Aorta (tissue), 5 donors: ENCODE data around the gene ITIH1. TPM values are rescaled to one million over a fixed set of nuclear protein-coding genes. Genes with fewer than 3 reads are reported as not detected.
A peak's percentile ranks its signal among the peaks of the same experiment; 100 is the strongest.

Experiments used
- ATAC-seq: fragments of 200-7000 bp; cut with Tn5 transposase; one replicate; pipeline ENCODE4 v1.9.1; 2022; ENCODE audit warnings: moderate library complexity; ENCODE audit not compliant: low FRiP score
- DNase-seq, 2 donors: peaks; one replicate each; pipeline ENCODE4 v3.0.0-alpha.2; 2020
- H3K27ac ChIP-seq, 2 donors: one replicate each; pipeline ENCODE4 v1.5.1; 2013; ENCODE audit warnings: low read length in 2 of 2, mild to moderate bottlenecking in 2 of 2, moderate library complexity in 2 of 2, control low read depth in 1 of 2, inconsistent platforms in 1 of 2, low read depth in 1 of 2
- H3K27me3 ChIP-seq, 2 donors: one replicate each; pipeline ENCODE4 v1.6.1; 2013; ENCODE audit warnings: control low read depth in 1 of 2, low read length in 1 of 2, mild to moderate bottlenecking in 1 of 2, moderate library complexity in 1 of 2; ENCODE audit not compliant: insufficient read depth in 2 of 2, control insufficient read depth in 1 of 2
- H3K36me3 ChIP-seq, 2 donors: one replicate each; pipeline ENCODE4 v1.6.1; 2013; ENCODE audit warnings: control low read depth in 1 of 2, low read length in 1 of 2, mild to moderate bottlenecking in 1 of 2; ENCODE audit not compliant: insufficient read depth in 2 of 2, control insufficient read depth in 1 of 2
- H3K4me1 ChIP-seq, 2 donors: one replicate each; pipeline ENCODE4 v1.6.1; 2013; ENCODE audit warnings: low read length in 2 of 2, control low read depth in 1 of 2, mild to moderate bottlenecking in 1 of 2, moderate library complexity in 1 of 2; ENCODE audit not compliant: insufficient read depth in 2 of 2, control insufficient read depth in 1 of 2
- H3K4me3 ChIP-seq, 2 donors: one replicate each; pipeline ENCODE4 v1.5.1; 2013; ENCODE audit warnings: low read length in 2 of 2, control low read depth in 1 of 2, mild to moderate bottlenecking in 1 of 2
- H3K9me3 ChIP-seq: one replicate; pipeline ENCODE4 v1.6.1; 2013; ENCODE audit warnings: mild to moderate bottlenecking, low read length; ENCODE audit not compliant: control insufficient read depth
- WGBS, 2 donors: extraction: QIAGEN DNeasy Blood & Tissue Kit; methylation state at CpG; one replicate each; pipeline ENCODE4 v1.1.7; 2013; 5-methylcytosine and 5-hydroxymethylcytosine counted together
- intact Hi-C, 2 donors: fragments of 100-400 bp; cut with DNase I; formaldehyde crosslinking; loops; one replicate each; pipeline versions ENCODE4 v1.14.2 to v1.15.0; 2022
- polyA plus RNA-seq, 2 donors: library from polyadenylated mRNA; stranded (reverse); fragments of 200-250 nt; gene quantifications; one replicate each; pipeline ENCODE4 v1.2.3, GENCODE V29; 2013
- total RNA-seq, 2 donors: library from RNA; stranded (reverse); fragmentation: NEBNext Ultra II Directional; extraction: Animal tissue kit (Norgen Biotek cat#: 25700); gene quantifications; one replicate each; pipeline ENCODE4 v1.2.1, GENCODE V29; 2021
- donor health status: healthy with polysubstance abuse.
- donor health status: Bipolar disorder and iron deficiency.
- donor health status: DM: no; HTN: no; CAD: no.
- donor health status: DM: no; HTN: no; CAD: no.
- donor health status: DM: yes; HTN: yes; CAD: no.

ITIH1 gene
- total and polyA plus RNA-seq, 4 donors = 0.50 TPM; not detected in 3

DNA sequence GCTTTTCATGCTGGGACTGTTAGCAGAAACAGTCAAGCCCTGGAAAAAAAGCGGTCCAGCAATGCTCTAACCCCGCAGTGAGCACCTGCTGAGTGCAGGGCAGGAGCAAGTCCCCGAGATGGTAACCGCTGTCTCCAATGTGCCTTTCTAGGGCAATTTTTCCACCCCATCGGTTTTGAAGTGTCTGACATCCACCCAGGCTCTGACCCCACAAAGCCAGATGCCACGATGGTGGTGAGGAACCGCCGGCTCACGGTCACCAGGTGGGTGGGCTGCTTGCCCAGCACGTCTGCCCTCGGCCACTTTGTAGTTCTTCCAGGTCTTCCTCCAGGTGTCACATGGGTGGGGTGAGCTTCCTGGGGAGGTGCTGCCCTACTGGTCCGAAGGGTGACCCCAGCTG lies 14.0 kb downstream of the ITIH1 start:
- Histone ChIP-seq H3K27ac (no peak overlapping the region), H3K4me3 (no peak overlapping the region), H3K27me3 (no peaks in the 10 kb centered on the region), H3K36me3 (no peaks in the 10 kb centered on the region), H3K9me3 (no peaks in the 10 kb centered on the region), H3K4me1 (no peaks in the 10 kb centered on the region)
- WGBS, 2 donors = 89 to 93% methylated on average over 12 of the region's 12 CpGs
- DNase-seq = peak in 1 of 2 donors; percentile 33
- ATAC-seq = no peak
- intact Hi-C loops = no loop called here

DNA sequence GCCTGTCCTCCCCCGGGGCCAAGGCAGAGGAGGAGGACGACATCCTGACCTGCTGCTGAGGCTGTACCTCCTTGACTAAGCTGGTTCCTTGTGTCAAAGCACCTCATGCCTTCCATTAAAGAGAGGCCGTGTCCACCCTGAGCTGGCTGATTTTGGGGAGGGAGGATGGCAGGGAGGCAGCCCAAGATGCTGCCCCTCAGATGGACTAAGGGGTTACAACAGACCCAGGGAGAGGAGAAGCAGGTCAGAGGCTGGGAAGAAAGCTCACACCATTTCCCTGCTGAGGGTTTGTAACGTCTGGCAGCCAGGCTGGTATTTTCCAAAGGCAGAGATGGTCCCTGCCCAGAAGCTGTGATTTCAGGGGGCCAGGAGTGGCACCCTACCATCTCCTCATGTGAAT lies 14.5 kb downstream of the ITIH1 start:
- Histone ChIP-seq H3K36me3 (no peaks in the 10 kb centered on the region), H3K27me3 (no peaks in the 10 kb centered on the region), H3K4me3 (no peak overlapping the region), H3K9me3 (no peaks in the 10 kb centered on the region), H3K27ac (no peak overlapping the region), H3K4me1 (no peaks in the 10 kb centered on the region)
- intact Hi-C loops = no loop called here
- 86 to 88% methylated on average over 4 of the region's 4 CpGs for WGBS, 2 donors
- ATAC-seq (no peak), DNase-seq (no peak)

DNA sequence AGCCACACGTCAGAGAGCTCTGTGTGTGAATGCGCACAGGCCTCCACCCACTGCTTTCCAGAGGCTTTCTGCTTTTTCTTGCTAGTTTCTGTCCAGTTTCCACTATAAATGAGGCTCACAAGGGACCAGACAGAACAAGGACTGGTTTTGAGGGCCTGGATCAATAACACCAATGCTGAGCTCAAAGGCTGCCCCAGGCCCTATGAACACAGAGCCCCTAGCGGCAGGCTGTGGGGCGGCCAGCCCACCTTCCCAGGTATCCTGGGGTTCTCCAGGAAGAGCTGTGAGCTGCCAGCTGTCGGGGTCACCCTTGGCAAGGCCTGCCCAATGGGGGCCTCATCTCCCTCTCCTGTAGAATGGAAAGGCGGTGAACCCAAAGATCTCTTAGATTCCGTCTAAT lies 15.0 kb downstream of the ITIH1 start:
- Histone ChIP-seq H3K4me1 (no peaks in the 10 kb centered on the region), H3K27me3 (no peaks in the 10 kb centered on the region), H3K9me3 (no peaks in the 10 kb centered on the region), H3K36me3 (no peaks in the 10 kb centered on the region), H3K4me3 (no peak overlapping the region), H3K27ac (no peak overlapping the region)
- ATAC-seq (no peak), DNase-seq (no peak)
- intact Hi-C loops = no loop called here
- WGBS, 2 donors = 91 to 94% methylated on average over 7 of the region's 7 CpGs

DNA sequence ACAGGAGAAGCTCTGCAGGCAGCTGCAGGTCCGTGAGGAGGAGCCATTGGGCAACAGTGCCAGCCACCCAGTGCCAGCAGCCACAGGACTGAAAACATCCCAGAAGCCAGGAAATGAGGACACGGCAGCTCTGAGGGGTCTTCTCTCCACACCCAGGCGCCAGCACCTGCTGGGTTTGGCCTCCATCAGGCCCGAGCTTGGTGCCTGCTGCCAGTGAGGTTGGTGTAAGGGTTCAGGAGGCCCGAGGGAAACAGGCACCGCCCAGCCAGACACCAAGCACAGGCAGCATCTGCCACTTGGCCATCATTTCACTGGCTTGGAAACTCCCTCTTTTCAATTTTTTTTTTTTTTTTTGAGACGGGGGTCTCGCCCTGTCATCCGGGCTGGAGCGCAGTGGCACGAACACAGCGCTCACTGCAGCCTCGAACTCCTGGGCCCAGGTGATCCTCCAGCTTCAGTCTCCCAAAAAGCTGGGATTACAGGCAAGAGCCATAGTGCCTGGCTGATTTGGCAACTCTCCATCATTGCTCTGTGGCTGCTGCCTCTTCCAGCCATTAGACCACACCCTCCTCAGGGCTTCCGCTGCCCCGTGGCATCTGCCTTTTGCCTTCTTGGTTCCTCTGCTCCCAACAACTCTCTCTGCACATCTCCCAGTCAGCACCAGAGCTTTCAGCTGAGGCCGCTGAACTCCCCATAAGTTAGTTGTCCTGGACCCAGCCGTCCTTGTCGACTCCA lies 15.7 kb downstream of the ITIH1 start:
- ATAC-seq (no peak), DNase-seq (no peak)
- Histone ChIP-seq H3K27ac (no peak overlapping the region), H3K4me3 (no peak overlapping the region), H3K36me3 (no peaks in the 10 kb centered on the region), H3K9me3 (no peaks in the 10 kb centered on the region), H3K4me1 (no peaks in the 10 kb centered on the region), H3K27me3 (no peaks in the 10 kb centered on the region)
- intact Hi-C loops = no loop called here
- WGBS, 2 donors = 80 to 81% methylated on average over 18 of the region's 18 CpGs

DNA sequence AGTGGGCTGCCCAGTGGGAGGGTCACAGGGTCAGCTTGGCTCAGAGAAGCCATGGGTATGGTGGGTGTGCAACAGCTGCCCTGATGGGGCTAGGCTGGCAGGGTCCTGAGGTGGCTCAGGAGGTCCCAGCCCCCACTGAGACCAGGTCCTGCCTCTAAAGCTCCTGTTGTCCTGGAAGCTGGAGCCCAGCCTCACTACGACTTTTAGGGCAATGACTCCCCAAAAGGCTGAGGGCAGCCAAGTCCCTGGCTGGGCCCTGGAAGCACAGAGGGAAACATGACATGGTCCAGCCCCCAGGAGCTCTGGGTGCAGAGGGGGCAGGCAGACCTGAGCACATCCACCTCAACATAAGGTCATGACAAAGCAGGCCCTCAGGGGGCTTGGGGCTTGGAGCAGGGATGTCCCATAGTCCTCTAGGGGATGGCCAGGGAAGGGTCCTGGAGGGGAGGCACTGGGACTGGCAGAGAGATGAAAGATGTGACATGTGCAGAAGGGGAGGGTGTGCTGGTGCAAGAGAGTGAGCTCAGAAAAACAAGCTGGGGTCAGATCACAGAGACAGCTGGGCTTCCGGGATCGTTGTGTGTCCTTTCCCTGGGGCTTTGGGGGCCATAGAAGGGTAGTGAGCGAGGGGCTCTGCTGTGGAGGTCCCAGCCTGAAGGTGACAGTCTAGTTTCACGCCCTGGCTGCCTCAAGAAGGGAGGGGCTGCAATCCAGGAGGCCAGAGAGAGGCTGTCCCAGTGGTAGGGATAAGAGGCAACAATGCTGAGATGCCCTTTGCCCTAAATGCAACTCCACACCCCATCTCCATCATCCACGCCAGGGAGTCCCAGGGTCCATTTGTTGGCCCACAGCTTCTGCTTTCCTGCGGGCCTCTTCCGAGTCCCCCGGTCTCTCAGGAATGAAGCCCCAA lies 16.6 kb downstream of the ITIH1 start:
- 79 to 85% methylated on average over 8 to 9 of the region's 9 CpGs for WGBS, 2 donors

DNA sequence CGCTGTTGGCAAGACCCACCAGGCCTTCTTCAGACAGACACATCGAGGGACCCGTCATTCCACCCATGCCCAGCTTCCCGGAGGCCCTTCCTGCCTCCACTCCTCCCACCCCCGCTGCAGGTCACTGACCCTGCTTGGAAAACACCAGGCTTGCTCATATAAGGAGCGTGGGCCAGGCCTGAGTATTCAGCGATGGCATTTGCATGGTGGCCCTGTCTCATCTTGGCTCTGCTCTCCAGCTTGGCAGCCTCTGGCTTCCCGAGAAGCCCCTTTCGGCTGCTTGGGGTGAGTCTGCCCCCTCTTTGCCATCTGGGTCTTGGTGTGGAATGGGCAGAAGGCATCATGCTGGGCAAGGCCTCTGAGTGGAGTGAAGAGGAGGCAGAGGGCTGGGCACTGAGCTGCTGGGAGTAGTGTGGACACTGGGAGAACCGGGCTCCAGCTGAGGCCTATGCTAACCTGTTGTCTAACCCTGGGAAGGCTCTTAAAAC lies 17.3 kb downstream of the ITIH1 start, which contains the start of gene ITIH3:
ITIH3 (plus strand) TSS at position 185 of the 488 bp plus-strand sequence; CDS start at position 193, 8 bp downstream.
- Histone ChIP-seq H3K4me1 (no peaks in the 10 kb centered on the region), H3K36me3 (no peaks in the 10 kb centered on the region), H3K27me3 (no peaks in the 10 kb centered on the region), H3K9me3 (no peaks in the 10 kb centered on the region), H3K27ac (no peak within 1 kb of the TSS), H3K4me3 (no peak within 1 kb of the TSS)
- intact Hi-C loops = no loop called here
- DNase-seq (no peak), ATAC-seq (no peak)
- 68 to 69% methylated on average over 10 of the region's 10 CpGs for whole genome bisulfite sequencing, 2 donors

More for the DNA sequence above, 16.6 kb downstream of the ITIH1 start:
- no peak overlapping the region for H3K4me3 ChIP-seq
- intact Hi-C loops = no loop called here
- H3K4me1 ChIP-seq = no peaks in the 10 kb centered on the region
- no peaks in the 10 kb centered on the region for H3K36me3 ChIP-seq
- no peaks in the 10 kb centered on the region for H3K27me3 ChIP-seq
- DNase-seq (no peak), ATAC-seq (no peak)
- H3K27ac ChIP-seq = no peak overlapping the region
- no peaks in the 10 kb centered on the region for H3K9me3 ChIP-seq

DNA sequence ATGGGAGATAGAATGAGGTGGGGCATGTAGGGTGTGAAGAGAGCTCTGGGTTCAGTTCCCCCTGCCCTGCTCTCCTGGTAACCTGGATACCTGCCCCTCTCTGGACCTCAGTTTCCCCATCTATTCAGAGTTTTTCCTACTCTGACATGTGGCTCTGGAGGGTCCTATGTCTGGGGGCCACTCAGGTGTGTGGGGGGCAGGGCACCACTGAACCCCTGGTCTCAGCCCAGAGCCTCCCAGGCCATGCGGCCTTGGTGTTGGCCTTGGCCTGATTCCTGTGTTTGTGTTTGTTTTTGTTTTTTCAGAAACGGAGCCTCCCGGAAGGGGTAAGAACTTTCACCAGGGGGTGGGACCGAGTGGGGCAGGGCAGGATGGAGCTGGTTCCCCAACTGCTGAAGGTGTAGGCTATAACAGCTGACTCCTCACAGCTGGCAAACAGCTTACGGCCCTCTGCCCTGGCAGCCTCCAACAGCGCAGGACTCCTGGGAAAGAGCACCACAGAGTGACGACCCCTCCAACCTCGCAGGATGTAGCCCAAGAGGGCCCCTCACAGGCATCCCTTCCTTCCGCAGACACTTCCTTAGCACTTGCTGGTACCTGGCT lies 18.0 kb downstream of the ITIH1 start:
- ATAC-seq (no peak), DNase-seq (no peak)
- H3K4me1 ChIP-seq = no peaks in the 10 kb centered on the region
- WGBS, 2 donors = 55% methylated on average over 9 of the region's 9 CpGs
- H3K9me3 ChIP-seq = no peaks in the 10 kb centered on the region
- H3K36me3 ChIP-seq = no peaks in the 10 kb centered on the region
- no peak overlapping the region for H3K27ac ChIP-seq
- H3K27me3 ChIP-seq = no peaks in the 10 kb centered on the region
- no peak overlapping the region for H3K4me3 ChIP-seq
- intact Hi-C loops = no loop called here

DNA sequence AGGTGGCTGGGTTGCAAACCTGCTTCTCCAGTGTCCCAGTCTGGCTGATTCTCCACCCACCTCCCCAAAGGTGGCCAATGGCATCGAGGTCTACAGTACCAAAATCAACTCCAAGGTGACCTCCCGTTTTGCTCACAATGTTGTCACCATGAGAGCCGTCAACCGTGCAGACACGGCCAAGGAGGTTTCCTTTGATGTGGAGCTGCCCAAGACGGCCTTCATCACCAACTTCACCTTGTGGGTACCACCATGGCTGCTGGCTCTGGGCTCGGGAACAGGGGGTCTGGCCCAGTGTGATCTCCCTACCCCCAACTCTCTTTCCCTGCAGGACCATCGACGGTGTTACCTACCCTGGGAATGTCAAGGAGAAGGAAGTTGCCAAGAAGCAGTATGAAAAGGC lies 19.0 kb downstream of the ITIH1 start:
- intact Hi-C loops = no loop called here
- Histone ChIP-seq H3K4me3 (no peak overlapping the region), H3K27me3 (no peaks in the 10 kb centered on the region), H3K4me1 (no peaks in the 10 kb centered on the region), H3K36me3 (no peaks in the 10 kb centered on the region), H3K27ac (no peak overlapping the region), H3K9me3 (no peaks in the 10 kb centered on the region)
- ATAC-seq (no peak), DNase-seq (no peak)
- WGBS, 2 donors = 95 to 98% methylated on average over 9 of the region's 9 CpGs
